Neural cell (in vitro differentiated cells): ENCODE data around the gene DUSP5.

ENCODE experiments used
- EP300 ChIP-seq: fragments of 450-650 bp; conservative IDR thresholded peaks from 2 replicates; pipeline ENCODE4 v1.6.1; 2014; ENCODE audit warnings: antibody characterized with exemption, mild to moderate bottlenecking, moderate library complexity; ENCODE audit not compliant: poor library complexity, severe bottlenecking
- EZH2 ChIP-seq: fragments of 200-600, 300-800 bp; shearing (Covaris generic), sonication (generic); IDR thresholded peaks from 2 replicates; pipeline ENCODE4 v1.6.1; 2014; ENCODE audit warnings: antibody characterized with exemption, low read length, borderline replicate concordance, mild to moderate bottlenecking; ENCODE audit not compliant: insufficient read depth, poor library complexity, severe bottlenecking
- MXI1 ChIP-seq: fragments of 450-650 bp; conservative IDR thresholded peaks from 2 replicates; pipeline ENCODE4 v1.6.1; 2014; ENCODE audit warnings: antibody characterized with exemption, mild to moderate bottlenecking; ENCODE audit not compliant: poor library complexity, severe bottlenecking
- POLR2AphosphoS5 ChIP-seq: IDR thresholded peaks from 2 replicates; pipeline ENCODE4 v1.6.1; 2012
- RAD21 ChIP-seq: fragments of 450-650 bp; conservative IDR thresholded peaks from 2 replicates; pipeline ENCODE4 v1.6.1; 2014; ENCODE audit warnings: antibody characterized with exemption, mild to moderate bottlenecking, moderate library complexity
- SMC3 ChIP-seq: fragments of 450-650 bp; conservative IDR thresholded peaks from 2 replicates; pipeline ENCODE4 v1.6.1; 2014; ENCODE audit warnings: antibody characterized with exemption, mild to moderate bottlenecking, moderate library complexity; ENCODE audit not compliant: poor library complexity
- TAF1 ChIP-seq: IDR thresholded peaks from 2 replicates; pipeline ENCODE4 v1.6.1; 2012; ENCODE audit warnings: low read depth
- TF ChIP-seq, protein P1 (sequence below): fragments of 450-650 bp; IDR thresholded peaks from 2 replicates; pipeline ENCODE4 v1.5.1; 2014; ENCODE audit warnings: antibody characterized with exemption, mild to moderate bottlenecking, moderate library complexity; ENCODE audit not compliant: poor library complexity, severe bottlenecking
- TF ChIP-seq, protein P2 (sequence below): IDR thresholded peaks from 2 replicates; pipeline ENCODE4 v1.6.1; 2012; ENCODE audit warnings: borderline replicate concordance

DNA sequence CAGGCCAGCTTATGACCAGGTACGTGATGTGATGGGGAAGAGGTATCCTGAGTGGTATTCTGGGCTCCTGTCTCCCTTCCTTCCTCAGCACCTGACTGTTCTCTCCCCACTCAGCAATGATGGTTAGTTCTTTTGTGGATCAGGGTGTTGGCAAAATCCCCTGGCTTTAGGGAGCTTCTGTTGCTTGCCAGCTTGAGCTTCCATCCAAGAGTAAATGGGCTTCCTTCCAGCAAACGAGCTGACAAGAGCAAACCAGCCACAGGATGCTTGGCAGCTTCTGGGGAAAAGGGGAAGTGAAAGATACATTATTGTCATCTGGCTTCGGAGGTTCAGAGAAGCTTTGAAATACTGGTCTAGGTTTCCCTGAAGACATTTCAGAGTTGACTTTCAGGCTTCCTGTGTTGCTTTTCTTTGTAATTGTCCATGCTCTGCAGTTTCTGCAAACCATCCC lies 5.2 kb downstream of the DUSP5 start:
- TF ChIP-seq, protein P1, sequence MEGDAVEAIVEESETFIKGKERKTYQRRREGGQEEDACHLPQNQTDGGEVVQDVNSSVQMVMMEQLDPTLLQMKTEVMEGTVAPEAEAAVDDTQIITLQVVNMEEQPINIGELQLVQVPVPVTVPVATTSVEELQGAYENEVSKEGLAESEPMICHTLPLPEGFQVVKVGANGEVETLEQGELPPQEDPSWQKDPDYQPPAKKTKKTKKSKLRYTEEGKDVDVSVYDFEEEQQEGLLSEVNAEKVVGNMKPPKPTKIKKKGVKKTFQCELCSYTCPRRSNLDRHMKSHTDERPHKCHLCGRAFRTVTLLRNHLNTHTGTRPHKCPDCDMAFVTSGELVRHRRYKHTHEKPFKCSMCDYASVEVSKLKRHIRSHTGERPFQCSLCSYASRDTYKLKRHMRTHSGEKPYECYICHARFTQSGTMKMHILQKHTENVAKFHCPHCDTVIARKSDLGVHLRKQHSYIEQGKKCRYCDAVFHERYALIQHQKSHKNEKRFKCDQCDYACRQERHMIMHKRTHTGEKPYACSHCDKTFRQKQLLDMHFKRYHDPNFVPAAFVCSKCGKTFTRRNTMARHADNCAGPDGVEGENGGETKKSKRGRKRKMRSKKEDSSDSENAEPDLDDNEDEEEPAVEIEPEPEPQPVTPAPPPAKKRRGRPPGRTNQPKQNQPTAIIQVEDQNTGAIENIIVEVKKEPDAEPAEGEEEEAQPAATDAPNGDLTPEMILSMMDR, result no peak
- TF ChIP-seq, protein P2, sequence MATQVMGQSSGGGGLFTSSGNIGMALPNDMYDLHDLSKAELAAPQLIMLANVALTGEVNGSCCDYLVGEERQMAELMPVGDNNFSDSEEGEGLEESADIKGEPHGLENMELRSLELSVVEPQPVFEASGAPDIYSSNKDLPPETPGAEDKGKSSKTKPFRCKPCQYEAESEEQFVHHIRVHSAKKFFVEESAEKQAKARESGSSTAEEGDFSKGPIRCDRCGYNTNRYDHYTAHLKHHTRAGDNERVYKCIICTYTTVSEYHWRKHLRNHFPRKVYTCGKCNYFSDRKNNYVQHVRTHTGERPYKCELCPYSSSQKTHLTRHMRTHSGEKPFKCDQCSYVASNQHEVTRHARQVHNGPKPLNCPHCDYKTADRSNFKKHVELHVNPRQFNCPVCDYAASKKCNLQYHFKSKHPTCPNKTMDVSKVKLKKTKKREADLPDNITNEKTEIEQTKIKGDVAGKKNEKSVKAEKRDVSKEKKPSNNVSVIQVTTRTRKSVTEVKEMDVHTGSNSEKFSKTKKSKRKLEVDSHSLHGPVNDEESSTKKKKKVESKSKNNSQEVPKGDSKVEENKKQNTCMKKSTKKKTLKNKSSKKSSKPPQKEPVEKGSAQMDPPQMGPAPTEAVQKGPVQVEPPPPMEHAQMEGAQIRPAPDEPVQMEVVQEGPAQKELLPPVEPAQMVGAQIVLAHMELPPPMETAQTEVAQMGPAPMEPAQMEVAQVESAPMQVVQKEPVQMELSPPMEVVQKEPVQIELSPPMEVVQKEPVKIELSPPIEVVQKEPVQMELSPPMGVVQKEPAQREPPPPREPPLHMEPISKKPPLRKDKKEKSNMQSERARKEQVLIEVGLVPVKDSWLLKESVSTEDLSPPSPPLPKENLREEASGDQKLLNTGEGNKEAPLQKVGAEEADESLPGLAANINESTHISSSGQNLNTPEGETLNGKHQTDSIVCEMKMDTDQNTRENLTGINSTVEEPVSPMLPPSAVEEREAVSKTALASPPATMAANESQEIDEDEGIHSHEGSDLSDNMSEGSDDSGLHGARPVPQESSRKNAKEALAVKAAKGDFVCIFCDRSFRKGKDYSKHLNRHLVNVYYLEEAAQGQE, result no peak
- TF ChIP-seq EP300, result no peak
- no peak for TF ChIP-seq EZH2
- no peak for TF ChIP-seq POLR2AphosphoS5
- no peak for TF ChIP-seq TAF1
- TF ChIP-seq SMC3, result no peak
- TF ChIP-seq MXI1, result no peak
- TF ChIP-seq RAD21, result no peak
